Activated T-cell treated with anti-CD3 and anti-CD28 coated beads for 1 hour (primary cell): Measurements from ENCODE around the gene KIF1C.

Experiments
- DNase-seq: peaks from one replicate; pipeline ENCODE4 v3.0.0-alpha.2; 2020; ENCODE audit warnings: low read depth

KIF1C gene

GRCh38 chr17:4997302-4998026, at the start of gene KIF1C, which contains the start of gene INCA1:
Gene KIF1C, plus strand, starts transcription at chr17:4997950. Its CDS starts 2,297 bp downstream, at chr17:5000247.
Gene INCA1, minus strand, starts transcription at chr17:4997522. Its CDS starts 3,085 bp downstream, at chr17:4994437.
- peak; percentile 86 for DNase-seq

DNA sequence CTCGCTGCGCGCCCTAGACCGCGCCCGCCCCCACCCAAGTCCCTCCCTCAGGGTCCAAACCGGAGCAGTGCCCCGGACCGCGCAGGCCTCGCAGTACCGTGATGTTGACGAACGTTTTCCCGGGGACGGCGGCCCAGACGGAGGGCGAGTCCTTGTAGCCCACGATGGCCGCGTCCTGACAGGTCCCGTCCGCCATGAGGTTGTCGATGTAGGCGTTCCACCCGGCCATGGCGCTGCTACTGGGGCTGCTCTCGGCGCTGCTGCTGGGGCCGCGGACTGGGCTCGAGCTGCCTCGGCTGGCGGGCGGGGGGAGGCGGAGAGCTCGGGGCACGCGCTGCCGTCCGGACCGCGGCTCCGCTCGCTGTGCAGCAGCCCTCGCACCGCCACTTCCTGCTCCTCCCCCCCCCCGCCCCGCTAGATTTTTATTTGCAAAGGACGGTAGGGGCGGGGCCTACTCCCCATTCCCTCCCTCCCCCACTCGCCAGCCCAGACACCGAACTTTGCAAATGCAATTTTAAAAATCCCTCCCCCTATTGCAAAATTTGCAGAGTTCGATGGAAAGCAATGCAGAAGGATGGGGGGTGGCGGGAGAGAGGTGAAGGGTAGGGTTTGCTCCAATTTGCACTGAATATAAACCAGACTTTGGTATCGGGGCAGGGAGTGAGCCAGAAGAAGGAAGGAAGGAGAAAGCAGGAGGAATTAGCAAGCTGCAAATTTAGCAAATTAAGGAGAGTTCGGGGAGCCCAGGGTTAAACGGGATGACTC, 49.4 kb upstream of the KIF1C start, which contains the start of gene PFN1:
Gene PFN1, minus strand, starts transcription at position 365 of the 765 bp plus-strand sequence. Its CDS starts 136 bp downstream, at position 229.
- peak; percentile 87 for DNase-seq

GRCh38 chr17:4948931-4949320, 48.8 kb upstream of the KIF1C start:
- peak; percentile 47 for DNase-seq

- DNase-seq: peak; percentile 61
Measured at GRCh38 chr17:4949321-4950074, 48.3 kb upstream of the KIF1C start.

- peak; percentile 52 for DNase-seq
Measured at GRCh38 chr17:4950075-4950745, 47.5 kb upstream of the KIF1C start.

- no peak for DNase-seq
Measured at GRCh38 chr17:4950746-4951204, 47.0 kb upstream of the KIF1C start, which contains the start of gene ENO3. Gene ENO3, plus strand, starts transcription at chr17:4951119. Its CDS starts 711 bp downstream, at chr17:4951830.

GRCh38 chr17:4951486-4951885, 46.3 kb upstream of the KIF1C start:
- DNase-seq: no peak

DNA sequence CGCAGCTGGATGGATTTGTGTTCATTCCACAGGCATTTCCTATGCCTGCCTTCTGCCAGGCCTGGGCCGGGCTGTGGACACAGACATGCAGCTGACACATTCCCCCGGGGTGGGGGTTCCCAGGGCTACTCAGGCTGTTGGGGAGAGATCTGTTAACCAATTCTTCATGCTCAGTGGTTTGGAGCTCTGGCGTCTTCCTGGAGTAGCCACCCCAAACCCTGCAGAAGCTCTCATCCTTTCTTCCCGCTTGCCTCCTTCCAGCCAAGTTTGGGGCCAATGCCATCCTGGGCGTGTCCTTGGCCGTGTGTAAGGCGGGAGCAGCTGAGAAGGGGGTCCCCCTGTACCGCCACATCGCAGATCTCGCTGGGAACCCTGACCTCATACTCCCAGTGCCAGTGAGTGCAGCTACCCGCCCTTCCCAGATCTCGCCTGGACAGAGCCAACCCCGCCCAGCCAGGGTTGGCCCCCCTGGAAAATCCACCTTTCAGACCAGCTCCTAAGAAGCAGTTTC, 44.2 kb upstream of the KIF1C start:
- DNase-seq: no peak

- no peak for DNase-seq
Measured at GRCh38 chr17:4955091-4955490, 42.7 kb upstream of the KIF1C start.

- DNase-seq: peak; percentile 49
Measured at GRCh38 chr17:4956493-4957061, 41.2 kb upstream of the KIF1C start.

DNA sequence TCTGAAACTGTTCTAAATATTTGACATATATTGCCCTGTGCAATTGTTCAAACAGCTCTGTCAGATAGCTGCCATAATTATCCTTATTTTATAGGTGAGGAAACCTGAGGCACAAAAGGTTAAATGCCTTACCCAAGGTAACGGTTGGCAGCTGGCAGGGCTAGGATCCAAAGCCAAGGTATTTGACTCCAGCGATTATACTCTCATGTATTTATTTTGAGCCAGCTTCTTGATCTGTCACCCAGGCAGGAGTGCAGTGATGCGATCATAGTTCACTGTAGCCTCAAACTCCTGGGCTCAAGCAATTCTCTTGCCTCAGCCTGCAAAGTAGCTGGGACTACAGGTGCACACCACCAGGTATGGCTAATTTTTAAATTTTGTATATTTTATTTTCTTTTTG, 39.6 kb upstream of the KIF1C start:
- DNase-seq: no peak

DNA sequence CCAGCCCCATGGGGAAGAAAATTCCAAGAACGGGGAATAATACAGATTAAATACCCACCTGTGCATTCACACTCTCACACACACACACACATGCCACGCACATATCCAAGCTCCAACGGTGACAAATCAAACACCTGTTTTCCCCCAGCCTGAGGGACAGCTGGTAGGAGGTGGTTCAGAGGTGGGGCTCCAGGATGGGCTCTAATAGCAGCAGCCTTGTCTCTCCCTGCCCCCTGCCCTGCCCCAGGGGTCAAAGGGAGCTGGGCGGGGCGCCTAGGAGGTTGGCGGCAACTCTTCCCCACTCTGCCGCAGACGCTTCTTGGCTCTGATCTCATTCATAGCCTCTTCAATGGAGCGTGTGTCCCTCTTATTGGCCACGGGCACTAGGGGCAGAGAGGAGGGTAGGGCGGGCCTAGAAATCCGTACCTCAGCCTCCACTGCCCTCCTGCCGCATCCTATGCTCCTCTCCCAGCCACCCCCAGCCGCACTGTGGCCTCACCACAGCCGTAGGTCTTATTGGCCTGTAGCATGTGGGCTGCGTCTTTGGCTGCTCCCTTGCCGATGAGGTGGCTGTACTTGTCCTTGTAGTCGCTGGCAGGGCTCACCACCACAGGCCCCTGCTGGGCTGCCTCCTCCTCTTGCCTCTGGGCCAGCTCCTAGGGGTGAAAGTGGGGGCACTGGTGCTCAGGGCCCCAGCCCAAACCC, 38.3 kb upstream of the KIF1C start:
- no peak for DNase-seq

- DNase-seq: no peak
Measured at GRCh38 chr17:4960279-4960922, 37.3 kb upstream of the KIF1C start.

DNA sequence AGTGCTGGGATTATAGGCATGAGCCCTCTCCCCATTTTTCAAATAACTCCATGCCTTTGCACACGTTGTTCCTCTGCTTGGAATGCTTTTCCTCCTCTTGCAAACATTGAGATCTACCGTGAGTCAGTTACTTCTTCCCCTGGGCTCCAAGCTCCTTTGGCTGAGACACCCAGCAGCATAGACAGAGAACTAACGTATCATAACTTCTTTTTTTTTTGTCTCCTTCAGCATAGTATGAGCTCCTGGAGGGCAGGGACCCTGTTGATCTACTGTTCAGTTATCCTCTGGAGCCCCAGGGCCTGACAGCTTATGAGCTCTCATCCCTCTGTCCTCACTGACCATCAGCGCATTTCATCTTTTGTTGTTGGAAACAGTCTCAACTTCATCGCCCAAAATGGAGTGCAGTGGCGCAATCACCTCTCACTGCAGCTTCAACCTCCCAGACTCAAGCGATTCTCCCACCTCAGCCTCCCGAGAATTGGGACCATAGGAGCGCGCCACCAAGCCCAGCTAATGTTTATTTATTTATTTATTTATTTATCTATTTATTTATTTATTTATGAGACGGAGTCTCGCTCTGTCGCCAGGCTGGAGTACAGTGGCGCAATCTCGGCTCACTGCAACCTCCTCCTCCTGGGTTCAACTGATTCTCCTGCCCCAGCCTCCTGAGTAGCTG, 32.3 kb upstream of the KIF1C start:
- DNase-seq: no peak

GRCh38 chr17:4966844-4967538, 30.8 kb upstream of the KIF1C start:
- DNase-seq: peak; percentile 80

- DNase-seq: peak; percentile 86
Measured at GRCh38 chr17:4967539-4968485, 29.9 kb upstream of the KIF1C start, which contains the start of gene SPAG7. Gene SPAG7, minus strand, starts transcription at chr17:4967817. Its CDS starts 13 bp downstream, at chr17:4967804.

DNA sequence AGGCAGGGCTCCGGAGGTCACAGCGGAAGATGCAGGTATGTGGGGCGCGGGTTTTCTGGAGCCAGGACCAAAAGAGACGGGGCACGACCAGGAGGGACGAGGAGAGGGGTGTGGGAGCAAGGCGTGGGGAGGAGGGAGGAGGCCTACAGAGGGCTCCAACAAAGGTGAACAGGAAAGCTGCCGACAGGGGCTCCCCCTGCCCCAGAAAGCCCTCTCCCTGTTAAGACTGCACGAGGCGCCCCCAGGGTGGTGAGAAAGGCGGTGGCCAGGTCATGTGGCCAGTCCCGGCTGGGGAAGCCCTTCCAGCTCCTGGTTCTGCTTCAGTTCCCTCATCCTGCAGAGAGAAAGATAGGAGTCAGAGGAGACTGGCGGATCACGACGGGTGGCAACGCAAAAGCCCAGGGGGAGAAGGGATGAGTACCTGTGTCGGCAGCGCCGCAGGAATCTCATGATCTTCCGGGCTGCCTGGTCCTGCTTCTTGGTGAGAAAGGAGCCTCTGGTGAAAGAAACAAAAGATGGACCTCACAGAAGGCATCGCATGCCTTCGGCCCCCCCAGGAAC, 29.2 kb upstream of the KIF1C start:
- DNase-seq: no peak
